ENCODE measurements around the gene WASF3. TPM values are rescaled to one million over a fixed set of nuclear protein-coding genes. Genes with fewer than 3 reads are reported as not detected.

The WASF3 gene
- total RNA-seq (10 to 100 TPM; 11.1 to 14.4 TPM), polyA plus RNA-seq (1 to 10 TPM; 4.9 to 5.5 TPM)
- long read RNA-seq, donor 1, result 0 reads
- long read RNA-seq, donor 2, result 0 reads
- long read RNA-seq, donor 3, full-length matches to known transcripts, result 1 of 18 reads
- long read RNA-seq, donor 3, partial matches to known transcripts, result 17 of 18 reads
- long read RNA-seq, donor 3, other reads (novel, unspliced or antisense), result 0 of 18 reads
- long read RNA-seq, donor 4, result 0 reads
- long read RNA-seq, donor 5, full-length matches to known transcripts, result 1 of 1 reads
- long read RNA-seq, donor 5, partial matches to known transcripts, result 0 of 1 reads
- long read RNA-seq, donor 5, other reads (novel, unspliced or antisense), result 0 of 1 reads

GRCh38 chr13:26557393-26558073 lies at the start of gene WASF3:
Gene WASF3, plus strand, starts transcription at chr13:26557683. Its CDS starts 84,588 bp downstream, at chr13:26642271.
- H3K9ac ChIP-seq (ENCODE audit: insufficient read depth in 1 of 2, low read length in 2 of 2), result peak within 1 kb of the TSS; percentile 21 to 61
- H3K36me3 ChIP-seq (ENCODE audit: control insufficient read depth in 4 of 4, insufficient read depth in 4 of 4, low read length in 4 of 4), result no peaks in the 10 kb centered on the region
- peak; percentile 95 to 98 (median 97) for DNase-seq
- H3K4me3 ChIP-seq, result peak within 1 kb of the TSS; percentile 69
- H3K9me3 ChIP-seq (ENCODE audit: control insufficient read depth in 4 of 4, insufficient read depth in 3 of 4, low read length in 3 of 4), result no peaks in the 10 kb centered on the region
- peak within 1 kb of the TSS in 1 of 2 donors; percentile 49 for H3K27ac ChIP-seq (ENCODE audit: low read depth in 1 of 2, low read length in 1 of 2)
- H3K27me3 ChIP-seq (ENCODE audit: control insufficient read depth in 3 of 3, insufficient read depth in 3 of 3, low read length in 2 of 3), result peaks cover 3 to 6% (median 3%) of the 10 kb centered on the region in 3 donors
- 1% methylated on average over 41 to 94 of the region's 94 CpGs for WGBS, 2 donors
- ATAC-seq (ENCODE audit: insufficient read depth, low FRiP score), result peak; percentile 94
- peaks cover 0 to 22% (median 9%) of the 10 kb centered on the region in 5 donors for H3K4me1 ChIP-seq (ENCODE audit: control insufficient read depth in 5 of 5, insufficient read depth in 5 of 5, low read length in 5 of 5)
- no peak for TF ChIP-seq CTCF (IDR thresholded peaks at IDR 0.05; ENCODE audit: control extremely low read depth, extremely low read depth)

GRCh38 chr13:26508885-26509284 lies 48.6 kb upstream of the WASF3 start:
- 85 to 92% methylated on average over 4 of the region's 4 CpGs for WGBS, 2 donors
- H3K27ac ChIP-seq (ENCODE audit: low read depth in 1 of 2, low read length in 1 of 2), result no peak overlapping the region
- H3K9me3 ChIP-seq (ENCODE audit: control insufficient read depth in 4 of 4, insufficient read depth in 3 of 4, low read length in 3 of 4), result peaks cover 0 to 5% (median 0%) of the 10 kb centered on the region in 4 donors
- no peak overlapping the region for H3K4me3 ChIP-seq
- DNase-seq, result peak in 2 of 3 donors; percentile 14 to 55
- ATAC-seq (ENCODE audit: insufficient read depth, low FRiP score), result peak; percentile 28
- H3K4me1 ChIP-seq (ENCODE audit: control insufficient read depth in 5 of 5, insufficient read depth in 5 of 5, low read length in 5 of 5), result no peaks in the 10 kb centered on the region
- no peaks in the 10 kb centered on the region for H3K27me3 ChIP-seq (ENCODE audit: control insufficient read depth in 3 of 3, insufficient read depth in 3 of 3, low read length in 2 of 3)
- no peak overlapping the region for H3K9ac ChIP-seq (ENCODE audit: insufficient read depth in 1 of 2, low read length in 2 of 2)
- TF ChIP-seq CTCF (IDR thresholded peaks at IDR 0.05; ENCODE audit: control extremely low read depth, extremely low read depth), result no peak
- H3K36me3 ChIP-seq (ENCODE audit: control insufficient read depth in 4 of 4, insufficient read depth in 4 of 4, low read length in 4 of 4), result no peaks in the 10 kb centered on the region

GRCh38 chr13:26509491-26509890 lies 48.0 kb upstream of the WASF3 start:
- no peak for TF ChIP-seq CTCF (IDR thresholded peaks at IDR 0.05; ENCODE audit: control extremely low read depth, extremely low read depth)
- Histone ChIP-seq H3K27me3 (ENCODE audit: control insufficient read depth in 3 of 3, insufficient read depth in 3 of 3, low read length in 2 of 3) (no peaks in the 10 kb centered on the region), H3K9ac (ENCODE audit: insufficient read depth in 1 of 2, low read length in 2 of 2) (no peak overlapping the region), H3K27ac (ENCODE audit: low read depth in 1 of 2, low read length in 1 of 2) (no peak overlapping the region), H3K4me3 (no peak overlapping the region), H3K9me3 (ENCODE audit: control insufficient read depth in 4 of 4, insufficient read depth in 3 of 4, low read length in 3 of 4) (peaks cover 0 to 5% (median 0%) of the 10 kb centered on the region in 4 donors), H3K4me1 (ENCODE audit: control insufficient read depth in 5 of 5, insufficient read depth in 5 of 5, low read length in 5 of 5) (no peaks in the 10 kb centered on the region), H3K36me3 (ENCODE audit: control insufficient read depth in 4 of 4, insufficient read depth in 4 of 4, low read length in 4 of 4) (no peaks in the 10 kb centered on the region)
- no peak for DNase-seq
- ATAC-seq (ENCODE audit: insufficient read depth, low FRiP score), result no peak
- 94 to 95% methylated on average over 10 of the region's 10 CpGs for WGBS, 2 donors

Data from lung (tissue), 16 donors.